DMS 273 (cell line): Measurements from ENCODE around the gene ARHGAP24.

Experiments used
- DNase-seq: peaks from one replicate; lab custom pipeline; 2025; ENCODE audit not compliant: unreplicated experiment; lab: John Stamatoyannopoulos, UW

The ARHGAP24 gene

DNA sequence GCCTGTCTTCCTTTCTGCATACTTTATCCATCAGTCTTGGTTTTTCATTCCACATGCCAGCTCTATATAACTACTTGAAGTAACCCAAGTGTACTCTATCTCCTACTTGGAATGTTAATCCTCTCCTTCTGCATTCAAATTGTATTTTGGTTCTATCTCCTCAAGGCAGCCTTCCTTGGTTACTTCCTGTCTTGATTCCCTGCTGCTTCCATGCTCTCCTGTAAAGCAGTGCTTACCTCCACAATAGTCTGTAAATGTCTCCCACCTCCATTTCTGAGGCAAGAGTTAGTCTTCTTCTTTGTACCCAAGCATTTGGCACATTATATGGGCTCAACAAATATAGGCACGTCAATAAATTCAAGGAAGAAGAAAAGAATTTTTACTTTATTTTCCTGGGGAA, 298.4 kb downstream of the ARHGAP24 start:
- no peak for DNase-seq

DNA sequence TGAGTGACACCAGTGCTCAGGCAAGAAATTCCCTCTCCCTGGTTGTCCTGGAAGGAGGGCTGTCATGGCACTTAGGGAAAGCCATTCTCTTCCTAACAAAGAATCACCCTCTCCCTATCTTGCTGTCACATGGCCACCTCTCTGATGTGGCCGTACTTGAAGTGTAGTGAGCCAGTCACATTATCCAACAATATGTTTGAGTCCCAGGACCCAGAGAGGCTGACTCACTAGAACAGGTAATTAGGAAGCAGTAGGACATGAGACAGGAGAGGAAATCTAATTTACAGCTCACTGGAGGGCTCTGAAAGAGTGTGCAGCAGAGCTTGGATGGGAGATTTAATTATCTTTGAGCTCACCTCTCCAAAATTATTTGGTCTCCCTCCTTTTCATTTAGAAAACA, 299.1 kb downstream of the ARHGAP24 start:
- no peak for DNase-seq

GRCh38 chr4:85774489-85774888, 299.5 kb downstream of the ARHGAP24 start:
- DNase-seq, result no peak

DNA sequence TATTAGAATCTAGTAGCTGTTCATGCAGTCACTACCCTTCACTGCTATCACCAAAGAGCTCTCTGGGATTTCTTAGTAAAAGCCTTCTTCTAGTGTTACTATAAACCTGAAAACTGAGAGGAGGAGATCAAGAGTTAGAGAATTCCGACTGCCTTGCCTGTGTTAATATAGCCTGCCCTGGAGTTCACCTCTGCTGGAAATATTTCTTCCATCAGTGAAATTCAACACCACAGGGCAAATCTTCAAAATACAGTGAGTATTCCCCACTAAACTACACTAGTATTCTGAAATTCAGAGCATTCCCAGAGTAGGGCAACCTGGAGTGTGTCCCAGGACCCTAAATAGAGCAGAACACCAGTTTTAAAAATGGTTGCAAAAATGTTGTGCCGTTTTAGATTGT, 301.1 kb downstream of the ARHGAP24 start:
- no peak for DNase-seq

- no peak for DNase-seq
These were observed 301.6 kb downstream of the ARHGAP24 start for GRCh38 chr4:85776579-85776978.

GRCh38 chr4:85777908-85778631, 303.1 kb downstream of the ARHGAP24 start:
- DNase-seq, result no peak

- DNase-seq, result no peak
These were observed 303.7 kb downstream of the ARHGAP24 start for GRCh38 chr4:85778632-85779131.

DNA sequence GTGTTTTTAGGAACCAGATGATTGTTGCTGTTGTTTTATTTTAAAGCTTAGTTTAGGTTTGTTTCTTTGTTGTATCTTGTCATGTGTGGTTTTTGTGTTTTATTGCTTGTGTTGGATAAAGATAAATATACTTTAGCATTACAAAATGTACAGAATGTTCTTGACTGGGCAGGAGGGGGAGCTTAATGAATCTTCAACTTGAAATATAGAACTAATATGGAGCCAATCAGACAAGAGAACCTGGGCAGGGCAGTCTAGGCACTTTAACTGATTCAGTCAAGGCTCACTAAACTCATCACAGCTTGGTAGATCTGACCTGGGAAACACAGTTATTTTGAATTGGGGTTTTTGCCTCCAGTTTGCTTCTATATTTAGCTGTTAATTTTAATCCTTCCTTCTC, 304.2 kb downstream of the ARHGAP24 start:
- no peak for DNase-seq

DNA sequence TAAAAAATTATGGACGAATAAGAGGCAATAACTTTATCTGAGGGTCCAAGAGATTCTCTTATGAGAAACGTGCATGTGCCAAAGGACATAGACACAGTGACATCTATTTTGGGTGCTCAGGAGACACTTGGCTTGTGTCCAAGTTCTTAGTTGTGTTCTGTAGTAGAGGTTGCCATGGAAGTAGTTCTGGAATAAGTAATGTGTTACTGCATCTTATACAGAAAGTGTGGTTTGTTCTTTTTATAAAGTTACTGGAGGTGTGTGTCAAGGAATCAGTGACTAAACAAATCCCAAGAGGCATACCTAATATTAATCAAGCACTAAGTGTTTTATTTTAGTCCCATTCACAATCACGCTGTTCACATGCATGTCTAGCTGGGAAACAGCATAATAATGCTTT, 305.7 kb downstream of the ARHGAP24 start:
- DNase-seq, result no peak

DNA sequence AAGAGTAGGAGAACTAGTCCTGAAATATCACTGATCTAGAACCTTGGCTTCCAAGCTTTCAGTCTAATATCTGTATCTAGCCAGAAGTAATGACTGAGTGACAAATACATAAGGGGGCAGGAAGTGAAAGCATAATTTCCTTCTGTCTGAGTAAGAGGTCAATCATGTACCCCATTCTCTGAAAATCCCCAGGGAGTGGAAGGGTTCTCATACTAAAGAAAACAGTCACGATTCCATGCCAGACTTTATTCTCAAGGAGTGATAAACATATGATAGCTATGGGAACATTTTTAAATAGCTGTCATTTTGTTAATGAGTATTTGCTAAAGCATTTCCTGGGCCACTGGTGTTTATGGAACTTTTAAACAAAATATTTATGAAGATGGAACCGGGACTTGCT, 308.5 kb downstream of the ARHGAP24 start:
- DNase-seq, result no peak

DNA sequence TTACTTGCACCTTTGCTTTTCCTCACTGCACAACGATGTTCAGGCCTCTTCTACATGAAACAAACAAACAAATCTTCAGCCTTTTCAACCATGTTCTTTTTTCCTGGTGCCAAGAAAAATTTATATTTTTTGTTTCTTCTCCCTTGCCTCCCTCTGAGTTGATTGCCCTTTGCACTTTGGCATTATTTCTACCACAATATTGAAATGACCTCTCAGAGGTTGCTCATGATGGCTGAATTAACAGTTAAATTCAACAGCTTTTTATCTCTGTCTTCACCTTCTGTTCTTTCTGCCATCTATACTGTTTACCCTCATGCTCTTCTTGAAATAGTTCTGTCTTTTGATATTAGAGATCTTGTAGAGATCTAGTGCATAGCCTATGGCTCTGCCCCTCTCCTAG, 308.9 kb downstream of the ARHGAP24 start:
- no peak for DNase-seq

DNA sequence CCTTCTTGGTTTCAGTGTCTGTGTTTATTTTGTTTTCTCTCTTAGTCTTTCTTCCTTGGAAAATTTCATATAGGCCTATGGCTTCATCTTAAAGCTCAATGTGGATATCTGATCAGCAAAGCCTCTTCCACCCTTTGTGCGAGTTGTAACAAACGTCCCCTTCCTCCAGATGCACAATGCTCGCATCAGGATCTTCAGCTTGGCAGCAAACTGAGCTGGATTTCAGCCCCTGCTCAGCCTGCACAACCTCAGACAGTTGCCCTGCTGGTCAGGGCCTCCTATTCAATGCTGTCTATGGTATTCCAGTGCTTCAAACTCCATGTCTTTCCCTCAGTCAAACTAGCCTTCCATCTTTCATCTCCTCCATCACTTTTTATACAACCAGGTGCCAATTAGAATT, 309.4 kb downstream of the ARHGAP24 start:
- DNase-seq, result no peak

- DNase-seq, result no peak
These were observed 310.0 kb downstream of the ARHGAP24 start for GRCh38 chr4:85784947-85785346.

DNA sequence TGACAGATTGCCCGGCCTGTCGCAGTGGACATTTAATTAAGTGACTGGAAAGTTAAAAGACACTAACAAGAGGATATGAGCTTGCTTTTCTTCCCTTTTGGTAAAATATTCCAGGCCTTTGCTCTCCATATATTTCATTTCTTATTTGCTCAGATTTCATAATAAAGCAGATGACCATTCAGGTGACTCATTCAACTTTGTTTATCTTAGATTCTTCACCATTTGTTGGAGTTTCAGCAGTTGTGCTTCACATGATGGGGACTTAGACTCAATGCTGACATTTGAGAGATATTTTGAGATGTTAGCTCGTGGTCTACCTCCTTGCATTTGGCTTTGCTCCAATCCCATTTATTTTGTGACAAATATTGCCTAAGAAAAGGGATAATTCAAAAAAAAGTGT, 312.2 kb downstream of the ARHGAP24 start:
- no peak for DNase-seq

DNA sequence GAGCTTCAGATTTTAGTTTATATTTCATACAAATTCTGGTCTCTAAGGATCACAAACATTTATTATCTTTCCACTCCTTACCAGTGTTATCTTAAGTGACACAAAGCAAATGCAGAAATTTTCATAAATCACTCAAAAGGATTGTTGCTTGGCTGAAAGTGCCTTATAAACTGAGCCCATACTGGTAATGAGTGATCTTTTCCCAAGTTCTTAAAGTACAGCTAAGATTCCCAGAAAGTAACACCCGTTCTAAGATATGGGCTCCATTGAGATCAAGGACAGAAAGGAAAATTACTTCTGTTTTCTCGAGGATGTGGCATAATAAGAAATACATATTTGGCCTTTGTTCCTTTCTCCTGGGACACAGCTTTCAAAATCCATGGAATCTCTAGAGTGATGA, 313.7 kb downstream of the ARHGAP24 start:
- DNase-seq, result no peak

- DNase-seq, result no peak
These were observed 314.3 kb downstream of the ARHGAP24 start for GRCh38 chr4:85789241-85789640.

DNA sequence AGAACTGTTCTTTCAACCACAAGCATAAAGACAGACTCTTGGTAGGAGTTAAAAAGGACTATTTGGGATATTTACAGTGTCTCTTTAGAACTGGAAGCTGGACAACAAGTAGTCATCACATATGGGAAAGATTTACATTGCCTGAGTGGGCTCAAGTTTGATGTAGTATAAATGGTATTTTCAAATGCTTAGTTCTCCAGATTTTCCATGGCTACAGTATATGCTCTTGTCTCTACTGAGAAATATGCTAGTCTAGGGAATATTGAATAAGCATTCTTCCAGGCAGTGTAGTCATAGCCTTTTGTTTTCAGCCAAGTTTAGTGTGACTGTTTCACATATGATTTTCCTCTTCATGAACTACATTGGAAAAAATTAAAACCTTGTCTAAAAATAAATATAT, 315.6 kb downstream of the ARHGAP24 start:
- no peak for DNase-seq

DNA sequence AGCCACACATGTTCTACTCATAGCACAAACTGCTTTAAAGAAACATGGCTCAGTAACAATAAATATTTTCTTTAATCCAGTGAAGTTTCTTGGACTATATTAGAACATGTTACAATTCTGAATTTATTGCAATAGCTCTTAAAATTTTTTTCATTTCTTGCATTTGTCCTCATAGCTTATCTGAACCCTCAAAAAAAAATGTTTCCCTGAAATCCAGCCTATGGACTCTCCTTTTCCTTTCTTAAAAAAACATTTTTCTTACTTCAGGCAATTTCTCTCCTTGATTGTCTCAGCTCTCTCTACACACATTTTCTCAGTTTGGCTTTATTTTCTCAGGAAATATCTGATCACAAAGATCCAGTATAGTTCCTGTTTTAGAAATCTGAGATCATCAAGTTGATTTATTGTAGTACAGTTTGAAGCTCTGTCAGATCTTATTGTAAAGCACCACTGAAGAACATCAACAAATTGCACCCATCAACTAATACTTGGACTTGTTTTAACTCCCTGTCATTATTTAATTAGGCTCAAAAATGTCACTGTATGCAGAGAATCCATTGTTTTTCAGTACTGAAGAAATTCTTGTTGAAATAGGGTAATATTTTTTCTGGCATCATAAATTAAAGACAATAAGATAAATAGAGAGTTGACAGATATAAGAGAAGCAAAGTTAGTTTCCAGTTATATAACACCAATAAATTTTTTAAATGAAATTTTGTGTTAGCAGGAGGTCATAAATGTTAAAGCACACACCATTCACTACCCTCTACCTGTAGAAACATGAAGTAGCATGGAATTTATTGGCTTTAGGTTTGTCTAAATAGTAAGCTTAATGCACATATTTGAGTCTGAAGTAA, 317.7 kb downstream of the ARHGAP24 start:
- no peak for DNase-seq

DNA sequence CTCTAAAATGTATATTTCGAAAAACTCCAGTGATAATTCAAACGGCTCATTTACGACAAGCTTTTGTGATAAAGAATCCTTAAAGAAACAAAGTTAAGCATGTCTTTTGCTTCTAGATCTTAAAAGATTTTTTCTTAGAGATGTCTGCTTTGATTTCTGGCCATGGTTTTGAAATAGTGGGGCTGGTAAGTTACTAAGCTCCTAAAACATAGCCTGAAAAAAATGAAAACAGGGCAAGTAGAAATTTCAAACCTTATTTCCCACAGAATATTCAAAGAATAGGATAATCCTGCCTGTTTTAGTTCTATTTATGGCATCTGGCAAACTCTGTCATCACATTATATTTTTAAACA, 318.3 kb downstream of the ARHGAP24 start:
- DNase-seq, result no peak

DNA sequence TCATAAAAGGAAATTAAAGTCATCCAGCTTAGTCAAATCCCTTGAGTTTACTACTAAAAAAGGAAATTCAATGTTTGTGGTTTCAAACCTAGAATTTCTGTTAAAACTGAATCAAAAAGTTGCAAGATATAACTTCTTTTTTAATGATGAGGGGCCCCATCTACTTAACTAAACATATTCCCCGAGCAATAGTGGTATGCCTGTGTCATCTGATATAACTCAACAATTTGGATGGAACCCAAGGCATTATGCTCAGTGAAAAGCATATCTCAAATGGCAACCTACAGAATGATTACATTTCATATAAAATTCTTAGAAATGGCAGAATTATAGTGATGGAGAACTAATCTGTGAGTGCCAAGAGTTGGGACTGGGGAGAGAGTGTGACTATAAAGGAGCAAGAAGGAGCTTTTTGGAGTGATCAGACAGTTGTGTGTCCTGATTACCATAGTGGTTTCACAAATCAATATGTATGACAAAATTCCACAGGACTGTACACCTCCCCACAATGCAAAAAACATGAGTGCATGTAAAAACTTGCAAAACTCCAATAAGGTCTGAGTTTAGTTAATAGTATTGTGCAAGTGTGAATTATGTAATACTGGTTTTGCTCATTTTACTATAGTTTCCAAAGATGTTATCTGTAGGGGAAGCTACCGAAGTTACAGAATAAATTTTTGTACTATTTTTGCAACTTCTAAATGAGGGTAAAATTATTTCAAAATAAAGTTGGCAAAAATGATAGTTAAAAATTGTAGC, 323.2 kb downstream of the ARHGAP24 start:
- no peak for DNase-seq

- no peak for DNase-seq
These were observed 328.9 kb downstream of the ARHGAP24 start for GRCh38 chr4:85803856-85804255.

DNA sequence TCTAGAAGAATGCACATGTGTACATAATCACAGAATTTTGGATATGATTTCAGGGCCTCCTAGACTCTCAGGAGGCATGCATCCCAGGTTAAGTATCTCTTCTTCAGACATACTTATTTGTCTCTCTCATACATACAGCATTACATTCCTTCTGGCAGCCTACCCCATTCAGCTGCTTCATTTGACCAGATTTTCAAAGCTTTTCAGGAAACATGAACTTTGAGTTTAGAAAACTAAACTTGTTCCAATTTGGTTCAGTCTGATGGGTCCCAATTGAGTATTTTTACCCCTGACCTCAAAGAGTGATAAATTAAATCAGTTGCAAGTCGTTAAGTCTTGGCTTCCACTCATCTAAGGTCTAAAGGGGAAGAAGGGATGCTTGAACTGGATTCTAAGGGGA, 330.9 kb downstream of the ARHGAP24 start:
- DNase-seq, result no peak
